OCI-LY7 (cell line): ENCODE results near the gene CSF1.

Source experiments
- CTCF ChIP-seq: fragments of 200-600 bp; sonication (generic); conservative IDR thresholded peaks from 2 replicates; pipeline ENCODE4 v1.5.1; 2014; ENCODE audit warnings: mild to moderate bottlenecking, antibody characterized with exemption, low read length, moderate library complexity, mixed read lengths
- EZH2phosphoT487 ChIP-seq: fragments of 200-600 bp; sonication (generic); IDR thresholded peaks from 2 replicates; pipeline ENCODE4 v1.6.1; 2018; ENCODE audit warnings: low read depth, borderline replicate concordance, mild to moderate bottlenecking, mixed run types, antibody characterized with exemption, low read length, moderate library complexity, mixed read lengths

- TF ChIP-seq CTCF = no peak
- no peak for TF ChIP-seq EZH2phosphoT487
Observed at GRCh38 chr1:109877317-109877771, 33.3 kb upstream of the CSF1 start.
